ENCODE data around the gene CD58. TPM values are rescaled to one million over a fixed set of nuclear protein-coding genes. Genes with fewer than 3 reads are reported as not detected.
"Not testable (repeated sequence)": the region's sequence is repeated elsewhere in the genome, so short reads cannot be mapped to it uniquely, and the experiment has no call there.

The CD58 gene
- polyA plus RNA-seq, 1 donor (not counting 4 experiments of a cell fraction or from before 2014, with no cell fraction given), result 38.6 TPM

- not testable (repeated sequence) for H3K27ac ChIP-seq (ENCODE audit: control insufficient read depth, insufficient read depth, low read length); DNase-seq (ENCODE audit: low read depth, low spot score)
- FAIRE-seq, result peak; percentile 85
These were observed 18.4 kb upstream of the CD58 start for GRCh38 chr1:116589101-116589735.

GRCh38 chr1:116587501-116588227 is 16.8 kb upstream of the CD58 start:
- TF ChIP-seq CTCF (optimal IDR thresholded peaks at IDR 0.05 in 1 of 3, IDR thresholded peaks at IDR 0.05 in 1 of 3, conservative IDR thresholded peaks at IDR 0.05 in 1 of 3; ENCODE audit: extremely low read depth in 1 of 3, insufficient read depth in 2 of 3, low read length in 3 of 3), result no peak
- no peak for TF ChIP-seq EZH2 (IDR thresholded peaks at IDR 0.05; ENCODE audit: low read length)
- no peak overlapping the region for H2AFZ ChIP-seq (ENCODE audit: control insufficient read depth, low read length)
- H3K27ac ChIP-seq (ENCODE audit: control insufficient read depth, insufficient read depth, low read length), result no peak overlapping the region
- peaks cover 13% of the 10 kb centered on the region for H3K4me1 ChIP-seq (ENCODE audit: control insufficient read depth, extremely low read depth, insufficient read depth, low read length)
- H4K20me1 ChIP-seq (ENCODE audit: control insufficient read depth, extremely low read depth, insufficient read depth, low read length), result no peaks in the 10 kb centered on the region
- no peak for FAIRE-seq
- no peak overlapping the region for H3K9ac ChIP-seq (ENCODE audit: control insufficient read depth, extremely low read depth, insufficient read depth, low read length)
- no peak overlapping the region for H3K4me2 ChIP-seq (ENCODE audit: control insufficient read depth, extremely low read depth, insufficient read depth, low read depth, low read length)
- no peaks in the 10 kb centered on the region for H3K79me2 ChIP-seq (ENCODE audit: control insufficient read depth, insufficient read depth, low read length)
- DNase-seq (ENCODE audit: low read depth, low spot score), result no peak
- no peaks in the 10 kb centered on the region for H3K9me3 ChIP-seq (ENCODE audit: control insufficient read depth, low read depth, low read length)
- dilution Hi-C loops (cut with MboI; ENCODE audit: extremely low pct_ligation_motif_present, low sequenced_read_pairs), result no loop called here
- no peaks in the 10 kb centered on the region for H3K27me3 ChIP-seq (ENCODE audit: control insufficient read depth, extremely low read depth, insufficient read depth, low read length)
- H3K4me3 ChIP-seq (ENCODE audit: control insufficient read depth in 2 of 3, extremely low read depth in 1 of 3, insufficient read depth in 2 of 3, low read depth in 1 of 3, low read length in 3 of 3), result no peak overlapping the region
- H3K9me1 ChIP-seq (ENCODE audit: control insufficient read depth, extremely low read depth, insufficient read depth, low read length), result no peaks in the 10 kb centered on the region
- peaks cover 4 to 19% of the 10 kb centered on the region in 2 experiments for H3K36me3 ChIP-seq (ENCODE audit: control insufficient read depth in 2 of 2, extremely low read depth in 1 of 2, insufficient read depth in 2 of 2, low read length in 2 of 2)

More at GRCh38 chr1:116589101-116589735, 18.4 kb upstream of the CD58 start:
- peaks cover 13% of the 10 kb centered on the region for H3K4me1 ChIP-seq (ENCODE audit: control insufficient read depth, extremely low read depth, insufficient read depth, low read length)
- H3K9me1 ChIP-seq (ENCODE audit: control insufficient read depth, extremely low read depth, insufficient read depth, low read length); H3K27me3 ChIP-seq (ENCODE audit: control insufficient read depth, extremely low read depth, insufficient read depth, low read length); H3K4me2 ChIP-seq (ENCODE audit: control insufficient read depth, extremely low read depth, insufficient read depth, low read depth, low read length); H3K9me3 ChIP-seq (ENCODE audit: control insufficient read depth, low read depth, low read length); dilution Hi-C loops (cut with MboI; ENCODE audit: extremely low pct_ligation_motif_present, low sequenced_read_pairs); H3K9ac ChIP-seq (ENCODE audit: control insufficient read depth, extremely low read depth, insufficient read depth, low read length); H4K20me1 ChIP-seq (ENCODE audit: control insufficient read depth, extremely low read depth, insufficient read depth, low read length); H2AFZ ChIP-seq (ENCODE audit: control insufficient read depth, low read length); H3K79me2 ChIP-seq (ENCODE audit: control insufficient read depth, insufficient read depth, low read length); H3K4me3 ChIP-seq (ENCODE audit: control insufficient read depth in 2 of 3, extremely low read depth in 1 of 3, insufficient read depth in 2 of 3, low read depth in 1 of 3, low read length in 3 of 3): not testable (repeated sequence)
- H3K36me3 ChIP-seq (ENCODE audit: control insufficient read depth in 2 of 2, extremely low read depth in 1 of 2, insufficient read depth in 2 of 2, low read length in 2 of 2), result peaks cover 4 to 16% of the 10 kb centered on the region in 2 experiments

Measured in keratinocyte (primary cell).